ENCODE results near the gene EPHX1. TPM values are rescaled to one million over a fixed set of nuclear protein-coding genes. Genes with fewer than 3 reads are reported as not detected.

The EPHX1 gene
- total RNA-seq, 1 donor from 2014 or later = 82.8 TPM

GRCh38 chr1:225765982-225766674 is 43.8 kb upstream of the EPHX1 start:
- H3K27me3 ChIP-seq (ENCODE audit: insufficient read depth, low read length) = no peaks in the 10 kb centered on the region
- H3K4me1 Mint-ChIP-seq (ENCODE audit: low read depth, unreplicated experiment) = peaks cover 78% of the 10 kb centered on the region
- H3K4me3 Mint-ChIP-seq (ENCODE audit: unreplicated experiment) = peak overlapping the region; percentile 14
- H3K36me3 Mint-ChIP-seq (ENCODE audit: low read depth, unreplicated experiment) = no peaks in the 10 kb centered on the region
- H3K27ac Mint-ChIP-seq (ENCODE audit: unreplicated experiment) = no peak overlapping the region
- no peaks in the 10 kb centered on the region for H3K36me3 ChIP-seq (ENCODE audit: insufficient read depth, low read length)
- no peaks in the 10 kb centered on the region for H3K79me2 ChIP-seq (ENCODE audit: insufficient read depth, low read length)
- no peak overlapping the region for H3K4me3 ChIP-seq (ENCODE audit: insufficient read depth, low read depth, low read length)
- no peak for TF ChIP-seq EZH2 (IDR thresholded peaks at IDR 0.05; ENCODE audit: insufficient read depth, low read length)
- TF ChIP-seq, protein P1, sequence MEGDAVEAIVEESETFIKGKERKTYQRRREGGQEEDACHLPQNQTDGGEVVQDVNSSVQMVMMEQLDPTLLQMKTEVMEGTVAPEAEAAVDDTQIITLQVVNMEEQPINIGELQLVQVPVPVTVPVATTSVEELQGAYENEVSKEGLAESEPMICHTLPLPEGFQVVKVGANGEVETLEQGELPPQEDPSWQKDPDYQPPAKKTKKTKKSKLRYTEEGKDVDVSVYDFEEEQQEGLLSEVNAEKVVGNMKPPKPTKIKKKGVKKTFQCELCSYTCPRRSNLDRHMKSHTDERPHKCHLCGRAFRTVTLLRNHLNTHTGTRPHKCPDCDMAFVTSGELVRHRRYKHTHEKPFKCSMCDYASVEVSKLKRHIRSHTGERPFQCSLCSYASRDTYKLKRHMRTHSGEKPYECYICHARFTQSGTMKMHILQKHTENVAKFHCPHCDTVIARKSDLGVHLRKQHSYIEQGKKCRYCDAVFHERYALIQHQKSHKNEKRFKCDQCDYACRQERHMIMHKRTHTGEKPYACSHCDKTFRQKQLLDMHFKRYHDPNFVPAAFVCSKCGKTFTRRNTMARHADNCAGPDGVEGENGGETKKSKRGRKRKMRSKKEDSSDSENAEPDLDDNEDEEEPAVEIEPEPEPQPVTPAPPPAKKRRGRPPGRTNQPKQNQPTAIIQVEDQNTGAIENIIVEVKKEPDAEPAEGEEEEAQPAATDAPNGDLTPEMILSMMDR (IDR thresholded peaks at IDR 0.05; ENCODE audit: insufficient read depth, low read depth, low read length) = no peak
- H3K4me2 ChIP-seq (ENCODE audit: low read length) = peak overlapping the region; percentile 72
- H3K27me3 Mint-ChIP-seq (ENCODE audit: low read depth, unreplicated experiment) = no peaks in the 10 kb centered on the region
- no peaks in the 10 kb centered on the region for H3K9me3 Mint-ChIP-seq (ENCODE audit: unreplicated experiment)
- peak overlapping the region; percentile 76 for H3K27ac ChIP-seq (ENCODE audit: low read depth, low read length)
- DNase-seq (ENCODE audit: low read depth) = no peak
- H3K9me3 ChIP-seq (ENCODE audit: insufficient read depth, low read depth, low read length) = no peaks in the 10 kb centered on the region
- no peak overlapping the region for H2AFZ ChIP-seq (ENCODE audit: low read depth, low read length)
- H3K4me1 ChIP-seq (ENCODE audit: insufficient read depth, low read length) = peaks cover 58% of the 10 kb centered on the region
- H4K20me1 ChIP-seq (ENCODE audit: insufficient read depth, low read length) = no peaks in the 10 kb centered on the region
- H3K9ac ChIP-seq (ENCODE audit: low read length) = peak overlapping the region; percentile 53
- FAIRE-seq = no peak

GRCh38 chr1:225766967-225767633 is 42.8 kb upstream of the EPHX1 start:
- no peak overlapping the region for H3K4me3 ChIP-seq (ENCODE audit: insufficient read depth, low read depth, low read length)
- DNase-seq (ENCODE audit: low read depth) = peak; percentile 96
- peak overlapping the region; percentile 72 for H3K4me2 ChIP-seq (ENCODE audit: low read length)
- H3K9me3 ChIP-seq (ENCODE audit: insufficient read depth, low read depth, low read length) = no peaks in the 10 kb centered on the region
- H3K4me1 Mint-ChIP-seq (ENCODE audit: low read depth, unreplicated experiment) = peaks cover 72% of the 10 kb centered on the region
- peak overlapping the region; percentile 76 for H3K27ac ChIP-seq (ENCODE audit: low read depth, low read length)
- H3K4me1 ChIP-seq (ENCODE audit: insufficient read depth, low read length) = peaks cover 53% of the 10 kb centered on the region
- H3K36me3 ChIP-seq (ENCODE audit: insufficient read depth, low read length) = no peaks in the 10 kb centered on the region
- peak; percentile 55 for FAIRE-seq
- no peaks in the 10 kb centered on the region for H3K79me2 ChIP-seq (ENCODE audit: insufficient read depth, low read length)
- H3K27ac Mint-ChIP-seq (ENCODE audit: unreplicated experiment) = peak overlapping the region; percentile 93
- peak overlapping the region; percentile 47 for H2AFZ ChIP-seq (ENCODE audit: low read depth, low read length)
- H3K9me3 Mint-ChIP-seq (ENCODE audit: unreplicated experiment) = no peaks in the 10 kb centered on the region
- peak overlapping the region; percentile 60 for H3K4me3 Mint-ChIP-seq (ENCODE audit: unreplicated experiment)
- H3K27me3 Mint-ChIP-seq (ENCODE audit: low read depth, unreplicated experiment) = no peaks in the 10 kb centered on the region
- H3K27me3 ChIP-seq (ENCODE audit: insufficient read depth, low read length) = no peaks in the 10 kb centered on the region
- H3K9ac ChIP-seq (ENCODE audit: low read length) = peak overlapping the region; percentile 53
- no peak for TF ChIP-seq EZH2 (IDR thresholded peaks at IDR 0.05; ENCODE audit: insufficient read depth, low read length)
- TF ChIP-seq, protein P1 (IDR thresholded peaks at IDR 0.05; ENCODE audit: insufficient read depth, low read depth, low read length) = no peak
- no peaks in the 10 kb centered on the region for H4K20me1 ChIP-seq (ENCODE audit: insufficient read depth, low read length)
- H3K36me3 Mint-ChIP-seq (ENCODE audit: low read depth, unreplicated experiment) = no peaks in the 10 kb centered on the region
